T-cell (primary cell): ENCODE results near the gene H6PD. TPM values are rescaled to one million over a fixed set of nuclear protein-coding genes. Genes with fewer than 3 reads are reported as not detected.

Experiments used
- ATAC-seq, 4 experiments: fragments of 200-7000 bp in 3 of 4; fragments of 150-1000 bp in 1 of 4; cut with Tn5 transposase; replicated peaks in 1 of 4; 1 replicate in 3 of 4; 2 replicates in 1 of 4; pipeline ENCODE4 v1.10.0; 2021; ENCODE audit warnings: moderate library complexity in 3 of 4, mild to moderate bottlenecking in 2 of 4, moderate number of reproducible peaks in 1 of 4
- CTCF ChIA-PET, 2 donors: fragments of 300-600 bp; sonication (Branson Sonifier 250); formaldehyde crosslinking; loops; one replicate each; lab custom pipeline; 2022; ENCODE audit warnings: antibody characterized with exemption in 2 of 2; lab: Charles Lee
- POLR2A ChIA-PET, 2 donors: fragments of 300-600 bp; sonication (Branson Sonifier 250); formaldehyde crosslinking; loops; one replicate each; lab custom pipeline; 2022; ENCODE audit warnings: antibody characterized with exemption in 2 of 2; lab: Charles Lee
- DNase-seq, 35 experiments: peaks; one replicate each; pipeline versions ENCODE4 v3.0.0 to v3.0.0-alpha.2; 2013 to 2023
- H3K27ac ChIP-seq: one replicate; pipeline ENCODE4 v1.5.1; 2013; ENCODE audit warnings: low read length
- H3K27me3 ChIP-seq, 2 experiments: replicated peaks in 1 of 2; 1 replicate in 1 of 2; 2 replicates in 1 of 2; pipeline versions ENCODE4 v1.6.1 to v1.7.0; 2013; ENCODE audit warnings: low read length in 1 of 2, mixed read lengths in 1 of 2; ENCODE audit not compliant: control insufficient read depth in 2 of 2, insufficient read depth in 2 of 2; ENCODE audit errors: extremely low read depth in 1 of 2
- H3K36me3 ChIP-seq, 2 donors: 1 replicate in 1 of 2; 2 replicates in 1 of 2; pipeline versions ENCODE4 v1.6.1 to v1.7.0; 2013; ENCODE audit warnings: low read length in 1 of 2; ENCODE audit not compliant: control insufficient read depth in 2 of 2, insufficient read depth in 1 of 2; ENCODE audit errors: extremely low read depth in 1 of 2
- H3K4me1 ChIP-seq, 2 experiments: 1 replicate in 1 of 2; 2 replicates in 1 of 2; pipeline versions ENCODE4 v1.6.1 to v1.7.0; 2013; ENCODE audit warnings: low read length in 2 of 2, mixed read lengths in 1 of 2; ENCODE audit not compliant: insufficient read depth in 2 of 2, control insufficient read depth in 1 of 2; ENCODE audit errors: extremely low read depth in 1 of 2
- H3K4me3 ChIP-seq, 2 donors: 1 replicate in 1 of 2; 2 replicates in 1 of 2; pipeline versions ENCODE4 v1.5.1 to v1.7.0; 2013; ENCODE audit warnings: mild to moderate bottlenecking in 2 of 2, low read length in 1 of 2, moderate library complexity in 1 of 2; ENCODE audit not compliant: control insufficient read depth in 1 of 2; ENCODE audit errors: extremely low read depth in 1 of 2
- H3K9me3 ChIP-seq: 2 replicates; pipeline ENCODE4 v1.7.0; 2013
- H3K27ac Mint-ChIP-seq, 2 donors: one replicate each; pipeline ENCODE4 v1.8.0; 2020 to 2021; ENCODE audit warnings: mild to moderate bottlenecking in 2 of 2, mixed read lengths in 2 of 2
- H3K27me3 Mint-ChIP-seq, 2 donors: one replicate each; pipeline ENCODE4 v1.8.0; 2021 to 2022; ENCODE audit warnings: mixed read lengths in 2 of 2
- H3K36me3 Mint-ChIP-seq: one replicate; pipeline ENCODE4 v1.8.0; 2021; ENCODE audit warnings: mixed read lengths
- H3K4me1 Mint-ChIP-seq, 3 donors: one replicate each; pipeline ENCODE4 v1.8.0; 2020 to 2022; ENCODE audit warnings: mixed read lengths in 3 of 3, mild to moderate bottlenecking in 1 of 3
- H3K4me3 Mint-ChIP-seq, 3 donors: one replicate each; pipeline ENCODE4 v1.8.0; 2020 to 2022; ENCODE audit warnings: mild to moderate bottlenecking in 3 of 3, mixed read lengths in 3 of 3, moderate library complexity in 3 of 3
- H3K9me3 Mint-ChIP-seq, 3 donors: one replicate each; pipeline ENCODE4 v1.8.0; 2020 to 2022; ENCODE audit warnings: mixed read lengths in 3 of 3
- WGBS: methylation state at CpG from one replicate; pipeline ENCODE4 v1.1.5; 2013; ENCODE audit warnings: missing lambda C conversion rate; ENCODE audit not compliant: insufficient coverage; 5-methylcytosine and 5-hydroxymethylcytosine counted together
- total RNA-seq, 35 experiments: library from RNA in 6 of 35; stranded (reverse) in 6 of 35; fragments of 120-200 nt in 1 of 35; gene quantifications; one replicate each; pipeline versions ENCODE4 v1.2.1 to v1.2.4 and lab custom pipeline; 2013 to 2026

Gene H6PD
- total RNA-seq, 5 donors from 2014 or later (not counting 1 experiment from before 2014, with no cell fraction given), result 17.6 to 26.5 (median 23.9) TPM

GRCh38 chr1:9294405-9294773 lies 59.8 kb downstream of the H6PD start:
- H3K4me3 ChIP-seq, result peak overlapping the region in 1 of 2 donors; percentile 67
- H3K36me3 Mint-ChIP-seq, result no peaks in the 10 kb centered on the region
- no peak overlapping the region for H3K4me3 Mint-ChIP-seq
- ATAC-seq, result no peak
- H3K27me3 Mint-ChIP-seq, result no peaks in the 10 kb centered on the region
- no peaks in the 10 kb centered on the region for H3K36me3 ChIP-seq
- peaks cover 0 to 14% of the 10 kb centered on the region in 2 experiments for H3K27me3 ChIP-seq
- H3K9me3 ChIP-seq, result no peaks in the 10 kb centered on the region
- ChIA-PET CTCF (no interaction called here), POLR2A (no interaction called here)
- no peak overlapping the region for H3K27ac ChIP-seq
- WGBS, result no CpG with 5 or more reads among the region's 6 CpGs
- H3K9me3 Mint-ChIP-seq, result no peaks in the 10 kb centered on the region
- no peak overlapping the region for H3K27ac Mint-ChIP-seq
- H3K4me1 ChIP-seq, result peaks cover 14 to 34% of the 10 kb centered on the region in 2 experiments
- H3K4me1 Mint-ChIP-seq, result peaks cover 18 to 23% (median 22%) of the 10 kb centered on the region in 3 donors
- no peak for DNase-seq

GRCh38 chr1:9294910-9295636 lies 60.5 kb downstream of the H6PD start:
- Mint-ChIP-seq H3K9me3 (no peaks in the 10 kb centered on the region), H3K4me3 (peak overlapping the region in 1 of 3 donors; percentile 34), H3K4me1 (peaks cover 12 to 17% (median 16%) of the 10 kb centered on the region in 3 donors), H3K27ac (no peak overlapping the region), H3K27me3 (no peaks in the 10 kb centered on the region), H3K36me3 (no peaks in the 10 kb centered on the region)
- Histone ChIP-seq H3K27ac (no peak overlapping the region), H3K27me3 (peaks cover 0 to 14% of the 10 kb centered on the region in 2 experiments), H3K36me3 (no peaks in the 10 kb centered on the region), H3K4me3 (no peak overlapping the region), H3K9me3 (no peaks in the 10 kb centered on the region), H3K4me1 (peaks cover 10 to 34% of the 10 kb centered on the region in 2 experiments)
- CTCF ChIA-PET, result no interaction called here
- DNase-seq (no peak), ATAC-seq (no peak)
- WGBS, result 75% methylated on average over 2 of the region's 10 CpGs
- POLR2A ChIA-PET, result no interaction called here

GRCh38 chr1:9295884-9296283 lies 61.3 kb downstream of the H6PD start:
- no peak overlapping the region for H3K4me3 ChIP-seq
- H3K27ac ChIP-seq, result no peak overlapping the region
- H3K4me3 Mint-ChIP-seq, result peak overlapping the region in 1 of 3 donors; percentile 56
- H3K36me3 ChIP-seq, result no peaks in the 10 kb centered on the region
- WGBS, result 89% methylated on average over 9 of the region's 9 CpGs
- POLR2A ChIA-PET, result no interaction called here
- peaks cover 0 to 14% of the 10 kb centered on the region in 2 experiments for H3K27me3 ChIP-seq
- H3K4me1 ChIP-seq, result peaks cover 10 to 32% of the 10 kb centered on the region in 2 experiments
- CTCF ChIA-PET, result no interaction called here
- H3K36me3 Mint-ChIP-seq, result no peaks in the 10 kb centered on the region
- H3K27ac Mint-ChIP-seq, result peak overlapping the region in 1 of 2 donors; percentile 14
- peaks cover 11 to 20% (median 16%) of the 10 kb centered on the region in 3 donors for H3K4me1 Mint-ChIP-seq
- H3K9me3 ChIP-seq, result no peaks in the 10 kb centered on the region
- no peak for ATAC-seq
- H3K9me3 Mint-ChIP-seq, result no peaks in the 10 kb centered on the region
- no peaks in the 10 kb centered on the region for H3K27me3 Mint-ChIP-seq
- DNase-seq, result no peak

- ChIA-PET POLR2A (no interaction called here), CTCF (interaction anchor here in 1 of 2 donors (1.4 kb wide), 1 partner anchor 194 kb away, joined by 3 read pairs; no protein-coding TSS in a partner anchor)
- 94% methylated on average over 6 of the region's 6 CpGs for WGBS
Measured at GRCh38 chr1:9296850-9297249, 62.3 kb downstream of the H6PD start.

GRCh38 chr1:9297831-9298230 lies 63.3 kb downstream of the H6PD start:
- DNase-seq (no peak), ATAC-seq (no peak)
- Mint-ChIP-seq H3K27me3 (no peaks in the 10 kb centered on the region), H3K36me3 (no peaks in the 10 kb centered on the region), H3K4me1 (peaks cover 15 to 33% (median 18%) of the 10 kb centered on the region in 3 donors), H3K9me3 (no peaks in the 10 kb centered on the region), H3K27ac (no peak overlapping the region), H3K4me3 (no peak overlapping the region)
- 93% methylated on average over 6 of the region's 9 CpGs for WGBS
- Histone ChIP-seq H3K27me3 (peaks cover 0 to 14% of the 10 kb centered on the region in 2 experiments), H3K9me3 (no peaks in the 10 kb centered on the region), H3K4me3 (no peak overlapping the region), H3K27ac (no peak overlapping the region), H3K36me3 (no peaks in the 10 kb centered on the region), H3K4me1 (peaks cover 10 to 30% of the 10 kb centered on the region in 2 experiments)
- ChIA-PET CTCF (interaction anchor here (0.5 to 1.4 kb wide), 3 partner anchors 91 to 194 kb away, joined by 3 to 4 read pairs (median 4); no protein-coding TSS in a partner anchor), POLR2A (no interaction called here)

More at GRCh38 chr1:9296850-9297249, 62.3 kb downstream of the H6PD start:
- Mint-ChIP-seq H3K4me3 (no peak overlapping the region), H3K9me3 (no peaks in the 10 kb centered on the region), H3K36me3 (no peaks in the 10 kb centered on the region), H3K27ac (no peak overlapping the region), H3K4me1 (peaks cover 10 to 26% (median 15%) of the 10 kb centered on the region in 3 donors), H3K27me3 (no peaks in the 10 kb centered on the region)
- DNase-seq (no peak), ATAC-seq (no peak)
- no peaks in the 10 kb centered on the region for H3K36me3 ChIP-seq
- no peak overlapping the region for H3K27ac ChIP-seq
- H3K4me1 ChIP-seq, result peaks cover 10 to 32% of the 10 kb centered on the region in 2 experiments
- no peak overlapping the region for H3K4me3 ChIP-seq
- peaks cover 0 to 14% of the 10 kb centered on the region in 2 experiments for H3K27me3 ChIP-seq
- no peaks in the 10 kb centered on the region for H3K9me3 ChIP-seq

GRCh38 chr1:9298282-9298681 lies 63.7 kb downstream of the H6PD start:
- H3K27ac ChIP-seq, result no peak overlapping the region
- H3K27me3 Mint-ChIP-seq, result no peaks in the 10 kb centered on the region
- no peak for ATAC-seq
- H3K9me3 ChIP-seq, result no peaks in the 10 kb centered on the region
- POLR2A ChIA-PET, result no interaction called here
- H3K4me3 ChIP-seq, result no peak overlapping the region
- H3K27ac Mint-ChIP-seq, result no peak overlapping the region
- CTCF ChIA-PET, result interaction anchor here in 1 of 2 donors (0.5 kb wide), 1 partner anchor 194 kb away, joined by 4 read pairs; no protein-coding TSS in a partner anchor
- DNase-seq, result no peak
- no peaks in the 10 kb centered on the region for H3K36me3 ChIP-seq
- H3K27me3 ChIP-seq, result peaks cover 0 to 14% of the 10 kb centered on the region in 2 experiments
- no peaks in the 10 kb centered on the region for H3K9me3 Mint-ChIP-seq
- no CpG with 5 or more reads among the region's 3 CpGs for WGBS
- no peaks in the 10 kb centered on the region for H3K36me3 Mint-ChIP-seq
- H3K4me1 Mint-ChIP-seq, result peaks cover 17 to 37% (median 22%) of the 10 kb centered on the region in 3 donors
- H3K4me1 ChIP-seq, result peaks cover 10 to 32% of the 10 kb centered on the region in 2 experiments
- H3K4me3 Mint-ChIP-seq, result no peak overlapping the region
